Cerebellar cortex (tissue), 1 donor: ENCODE data around the gene PIGK.
A peak's percentile ranks its signal among the peaks of the same experiment; 100 is the strongest.
"Not testable (repeated sequence)": the region's sequence is repeated elsewhere in the genome, so short reads cannot be mapped to it uniquely, and the experiment has no call there.

ENCODE experiments used
- DNase-seq: peaks from one replicate; pipeline ENCODE4 v3.0.0-alpha.2; 2015; ENCODE audit warnings: low spot score

Gene PIGK

GRCh38 chr1:77193951-77194350, 25.3 kb downstream of the PIGK start:
- DNase-seq: no peak

DNA sequence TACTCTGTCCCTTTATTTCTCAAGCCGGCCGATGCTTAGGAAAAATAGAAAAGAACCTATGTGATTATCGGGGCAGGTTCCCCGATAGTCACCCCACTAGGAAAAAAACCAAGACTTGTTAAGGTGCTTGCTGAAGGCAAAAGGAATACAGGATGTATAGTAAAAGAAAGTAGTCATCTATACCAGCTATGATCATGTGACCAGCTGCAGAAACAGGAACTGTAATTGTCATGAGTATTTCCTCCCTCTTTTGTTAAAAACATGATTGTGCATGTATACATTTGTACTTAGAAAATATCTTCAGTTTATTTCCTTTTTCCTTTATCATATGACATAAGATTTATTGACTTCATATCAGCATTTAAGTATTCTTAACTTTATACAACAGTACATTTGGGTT, 30.5 kb downstream of the PIGK start:
- no peak for DNase-seq

GRCh38 chr1:77186907-77187306, 32.3 kb downstream of the PIGK start:
- DNase-seq: not testable (repeated sequence)

- DNase-seq: no peak
These were observed 37.1 kb downstream of the PIGK start for GRCh38 chr1:77182083-77182482.

DNA sequence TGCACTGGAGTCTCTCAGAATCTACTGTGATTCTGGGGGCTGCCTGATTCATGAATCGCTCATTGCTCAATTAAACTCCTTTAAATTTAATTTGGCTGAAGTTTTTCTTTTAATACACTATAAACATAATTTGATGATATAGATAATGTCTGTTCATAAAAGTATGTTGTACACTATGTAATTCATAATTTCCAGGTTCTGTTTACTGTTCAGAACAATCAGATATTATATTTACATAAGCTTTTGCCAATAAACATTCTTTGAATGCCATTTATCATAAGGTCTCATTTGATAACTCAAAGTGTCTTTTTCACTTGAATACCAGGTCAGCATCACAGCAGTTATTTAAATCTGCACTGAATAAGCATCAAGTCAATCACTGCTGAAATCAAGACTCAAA, 39.6 kb downstream of the PIGK start:
- no peak for DNase-seq

DNA sequence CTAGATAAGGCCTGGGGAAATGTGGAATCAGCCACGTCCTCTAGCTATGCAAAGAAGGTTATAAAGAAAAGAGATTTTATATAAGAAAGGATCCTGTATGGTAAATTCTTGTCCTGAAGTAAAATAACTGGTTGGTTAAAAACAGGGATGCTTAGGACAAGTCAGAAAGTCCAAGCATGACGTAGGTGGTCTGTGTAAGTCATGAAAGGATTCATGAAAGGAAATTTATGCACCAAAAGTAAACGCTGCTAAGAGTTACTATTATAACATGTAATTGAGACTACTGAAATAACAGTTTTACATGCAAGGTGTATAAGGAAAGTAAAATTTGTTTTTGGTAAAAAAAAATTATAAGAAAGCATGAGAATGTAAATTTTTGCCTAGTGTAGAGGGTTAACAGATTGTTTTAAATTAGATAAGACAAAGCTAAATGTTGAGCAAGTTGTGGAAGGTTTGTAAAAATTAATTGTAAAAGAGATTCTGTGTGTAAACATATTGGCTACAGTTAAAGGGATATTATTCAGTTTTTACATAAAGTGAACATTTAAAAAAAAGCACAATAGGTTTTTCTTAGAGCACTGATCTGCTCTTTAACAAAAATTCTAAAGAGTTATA, 43.9 kb downstream of the PIGK start:
- DNase-seq: no peak

GRCh38 chr1:77170687-77171086, 48.5 kb downstream of the PIGK start:
- DNase-seq: no peak

DNA sequence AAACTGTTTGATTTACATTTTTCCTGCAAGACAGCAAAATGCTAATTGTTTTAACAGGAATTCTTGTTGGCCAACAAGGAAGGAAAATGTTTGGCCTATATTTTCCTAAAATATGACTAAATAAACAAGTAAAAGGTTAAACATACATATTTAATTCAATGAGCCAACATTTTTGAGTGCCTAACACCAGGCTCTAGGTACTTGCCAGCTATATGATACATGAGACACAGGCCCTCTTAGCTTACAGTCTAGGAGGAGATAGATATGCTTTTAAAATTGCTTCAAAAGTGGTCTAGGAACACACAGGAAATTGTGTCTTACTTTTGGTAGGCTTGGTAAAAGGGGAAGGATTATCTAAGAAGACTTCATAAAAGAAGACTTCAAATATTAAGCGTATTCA, 50.9 kb downstream of the PIGK start:
- DNase-seq: no peak

DNA sequence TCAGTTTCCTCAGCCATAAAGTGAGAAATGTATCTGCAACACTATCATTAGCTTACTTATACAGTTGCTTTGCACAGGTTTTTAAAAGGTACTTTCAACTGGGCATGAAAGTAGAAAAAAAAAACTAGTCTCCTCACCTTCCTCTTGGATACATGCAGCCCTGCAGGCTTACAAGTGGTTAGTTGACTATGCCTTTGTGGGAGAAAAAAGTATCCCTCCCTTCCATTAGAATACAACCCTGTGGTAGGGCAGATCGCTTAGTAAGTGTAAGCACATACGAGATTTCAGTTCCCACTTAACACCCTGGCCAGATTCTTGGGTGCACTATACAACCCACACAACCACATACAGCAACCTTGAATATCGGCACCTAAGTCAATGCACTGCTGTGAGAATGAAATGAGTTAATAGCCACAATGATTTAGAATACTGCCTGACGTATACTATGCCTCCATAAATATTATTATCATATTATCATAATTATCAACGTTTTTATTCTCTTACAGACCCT, 54.7 kb downstream of the PIGK start:
- DNase-seq: no peak

GRCh38 chr1:77159706-77160105, 59.5 kb downstream of the PIGK start:
- DNase-seq: not testable (repeated sequence)

- no peak for DNase-seq
These were observed 63.0 kb downstream of the PIGK start for GRCh38 chr1:77156214-77156613.

DNA sequence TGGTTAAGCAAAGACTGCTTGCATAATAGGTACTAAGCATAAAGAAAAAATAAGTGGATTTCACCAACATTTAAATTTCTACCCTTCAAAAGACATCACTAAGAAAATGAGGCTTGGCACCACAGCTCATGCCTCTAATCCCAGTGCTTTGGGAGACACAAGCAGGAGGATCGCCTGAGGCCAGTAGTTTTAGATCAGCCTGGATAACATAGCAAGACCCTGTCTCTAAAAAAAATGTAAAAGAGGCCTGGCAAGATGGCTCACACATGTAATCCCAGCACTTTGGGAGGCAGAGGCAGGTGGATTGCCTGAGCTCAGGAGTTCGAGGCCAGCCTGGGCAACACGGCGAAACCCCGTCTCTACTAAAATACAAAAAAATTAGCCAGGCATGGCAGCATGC, 73.0 kb downstream of the PIGK start:
- DNase-seq: no peak

- peak; percentile 6 for DNase-seq
These were observed 75.6 kb downstream of the PIGK start for GRCh38 chr1:77143529-77144121.

DNA sequence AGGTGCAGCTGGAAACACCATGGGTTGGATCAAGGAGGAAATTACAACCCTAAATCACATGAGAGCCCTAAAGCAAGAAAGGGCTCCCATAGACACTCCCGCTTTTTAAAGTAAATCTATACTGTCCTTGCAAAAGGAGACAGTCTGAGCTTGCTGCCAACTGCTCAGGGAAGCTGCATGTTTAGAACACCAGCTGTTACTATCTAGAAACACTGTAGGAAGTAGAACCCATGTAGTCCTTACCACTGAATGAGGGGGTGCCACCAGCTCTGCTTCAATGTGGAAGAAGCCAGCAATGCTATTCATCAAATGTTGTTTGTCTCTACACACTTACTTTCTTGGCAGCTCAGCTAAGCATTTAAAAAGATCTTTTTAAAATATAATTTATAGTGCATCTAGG, 79.8 kb downstream of the PIGK start:
- DNase-seq: no peak

GRCh38 chr1:77134359-77134758, 84.9 kb downstream of the PIGK start:
- peak; percentile 6 for DNase-seq

DNA sequence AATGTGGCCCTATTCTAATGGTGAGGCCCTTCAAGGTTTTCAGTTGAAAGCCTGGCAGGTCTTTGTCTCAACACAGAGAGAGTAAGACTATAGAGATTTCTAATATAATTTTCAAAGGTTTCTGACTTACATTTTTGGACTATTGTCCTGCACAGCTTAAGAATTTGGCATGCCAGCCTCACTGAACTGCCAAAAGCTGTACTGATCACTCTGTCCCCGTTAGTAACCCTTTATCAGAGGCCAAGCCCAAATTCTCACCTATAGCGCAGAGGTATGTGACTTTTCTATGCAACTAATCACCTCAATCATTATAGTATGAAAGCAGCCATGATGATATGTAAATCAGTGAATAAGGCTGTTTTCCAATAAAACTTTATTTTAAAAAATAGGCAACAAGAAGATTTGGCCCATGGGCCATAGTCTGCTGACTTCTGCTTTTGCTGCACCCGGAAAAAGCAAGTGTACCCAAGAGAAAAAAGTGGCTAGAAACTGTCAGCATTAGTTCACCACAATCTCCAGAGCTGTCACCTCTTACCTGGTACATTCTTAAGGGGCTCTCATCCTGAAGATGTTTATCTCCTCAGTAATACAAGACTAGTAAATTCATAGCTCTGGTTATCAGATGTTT, 85.4 kb downstream of the PIGK start:
- DNase-seq: peak; percentile 24

DNA sequence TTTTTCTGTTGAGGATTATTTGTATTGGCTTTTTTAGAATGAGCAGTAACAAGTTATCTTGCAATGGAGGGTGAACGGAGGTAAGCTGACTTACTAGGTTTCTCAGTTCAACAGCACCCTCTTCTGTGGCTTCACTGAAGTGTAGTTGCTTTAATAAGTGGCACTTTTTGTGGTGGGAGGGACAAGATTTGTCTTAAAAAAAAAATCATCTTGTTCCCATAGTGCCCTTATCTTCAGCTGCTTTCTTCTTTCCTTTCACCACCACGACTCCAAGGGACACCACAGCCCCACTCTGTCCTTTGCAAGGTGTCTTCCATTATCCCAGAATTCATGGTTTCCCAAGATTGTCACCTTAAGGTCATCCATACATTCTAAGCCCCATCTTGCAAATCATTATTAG, 92.9 kb downstream of the PIGK start:
- peak; percentile 62 for DNase-seq

GRCh38 chr1:77121503-77121902, 97.7 kb downstream of the PIGK start:
- DNase-seq: no peak

GRCh38 chr1:77120950-77121349, 98.3 kb downstream of the PIGK start:
- DNase-seq: no peak

- no peak for DNase-seq
These were observed 100.5 kb downstream of the PIGK start for GRCh38 chr1:77118712-77119111.

GRCh38 chr1:77104672-77105071, 114.6 kb downstream of the PIGK start:
- no peak for DNase-seq

- DNase-seq: no peak
These were observed 115.7 kb downstream of the PIGK start for GRCh38 chr1:77103486-77103885.

GRCh38 chr1:77100875-77101274, 118.4 kb downstream of the PIGK start:
- no peak for DNase-seq
